ENCODE results near the gene CCNA1.

Gene CCNA1

GRCh38 chr13:36432106-36432544 lies at the start of gene CCNA1:
TSS of gene CCNA1 (plus strand) at chr13:36432495. CDS start at chr13:36433057, 562 bp downstream.
- no peak for DNase-seq (ENCODE audit: low read depth)

GRCh38 chr13:36385489-36385888 lies 46.8 kb upstream of the CCNA1 start:
- no peak for DNase-seq (ENCODE audit: low read depth)

DNA sequence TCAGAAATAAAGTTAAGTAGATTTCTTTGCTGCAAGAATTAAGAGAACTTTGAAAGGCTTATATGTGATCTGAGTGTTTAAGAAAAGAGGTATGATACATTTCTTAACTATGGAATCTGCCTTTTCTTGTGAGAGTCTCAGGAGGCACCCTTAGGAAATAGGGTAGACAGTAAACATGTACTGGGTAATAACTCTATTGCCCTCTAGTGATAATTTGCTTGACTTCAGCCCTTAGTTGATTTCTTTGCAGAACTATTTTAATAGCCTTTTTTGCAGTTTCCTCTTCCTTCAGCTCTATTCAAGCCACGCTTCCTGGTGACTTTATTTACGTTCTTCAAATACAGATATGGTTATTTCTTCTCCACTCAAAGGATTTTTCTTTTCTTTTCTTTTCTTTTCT lies 37.0 kb upstream of the CCNA1 start:
- no peak for DNase-seq (ENCODE audit: low read depth)

DNA sequence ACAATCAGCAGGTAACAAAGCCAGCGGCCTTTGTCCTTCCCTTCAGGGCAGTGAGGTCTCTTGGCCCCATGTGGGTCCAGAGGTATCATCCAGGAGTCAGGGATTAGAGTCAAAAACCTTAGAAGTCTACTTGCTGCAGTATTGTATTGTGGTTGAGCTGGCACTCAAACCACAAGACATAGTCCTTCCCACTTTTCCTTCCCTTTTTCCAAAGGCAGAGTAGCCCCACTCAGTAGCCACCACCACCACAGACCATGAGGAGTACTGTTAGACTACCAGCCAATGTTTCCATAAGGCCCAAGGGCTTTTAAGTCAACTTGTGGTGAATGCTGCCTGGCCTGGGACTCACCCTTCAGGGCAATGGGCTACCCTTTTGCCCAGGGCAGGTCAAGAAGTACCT lies 27.1 kb upstream of the CCNA1 start:
- no peak for DNase-seq (ENCODE audit: low read depth)

GRCh38 chr13:36412736-36413135 lies 19.6 kb upstream of the CCNA1 start:
- no peak for DNase-seq (ENCODE audit: low read depth)

DNA sequence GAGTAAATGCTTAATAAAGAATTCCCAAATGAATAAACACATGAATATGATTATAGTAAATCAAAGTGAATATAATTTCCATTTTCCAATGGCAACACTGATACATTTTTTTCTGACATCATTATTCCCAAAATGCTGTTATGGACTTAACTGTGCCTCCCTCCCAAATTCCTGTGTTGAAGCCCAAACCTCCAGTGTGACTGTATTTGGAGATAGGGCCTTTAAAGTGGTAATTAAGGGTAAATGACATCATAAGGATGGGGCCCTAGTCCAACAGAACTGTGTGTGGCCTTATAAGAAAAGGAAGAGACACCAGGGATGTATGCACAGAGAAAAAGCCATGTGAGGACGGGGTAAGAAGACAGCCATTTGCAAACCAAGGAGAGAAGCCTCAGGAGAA lies 19.1 kb upstream of the CCNA1 start:
- DNase-seq (ENCODE audit: low read depth), result no peak

DNA sequence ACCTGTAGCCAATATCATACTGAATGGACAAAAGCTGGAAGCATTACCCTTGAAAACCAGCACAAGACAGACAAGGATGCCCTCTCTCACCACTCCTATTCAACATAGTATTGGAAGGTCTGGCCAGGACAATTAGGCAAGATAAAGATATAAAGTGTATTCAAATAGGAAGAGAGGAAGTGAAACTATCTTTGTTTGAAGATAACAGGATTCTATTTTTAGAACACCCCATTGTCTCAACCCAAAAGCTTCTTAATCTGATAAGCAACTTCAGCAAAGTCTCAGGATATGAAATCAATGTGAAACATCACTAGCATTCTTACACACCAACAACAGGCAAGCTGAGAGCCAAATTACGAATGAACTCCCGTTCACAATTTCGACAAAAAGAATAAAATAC lies 17.8 kb upstream of the CCNA1 start:
- no peak for DNase-seq (ENCODE audit: low read depth)

- DNase-seq (ENCODE audit: low read depth), result no peak
Measured at GRCh38 chr13:36417331-36417730, 15.0 kb upstream of the CCNA1 start.

DNA sequence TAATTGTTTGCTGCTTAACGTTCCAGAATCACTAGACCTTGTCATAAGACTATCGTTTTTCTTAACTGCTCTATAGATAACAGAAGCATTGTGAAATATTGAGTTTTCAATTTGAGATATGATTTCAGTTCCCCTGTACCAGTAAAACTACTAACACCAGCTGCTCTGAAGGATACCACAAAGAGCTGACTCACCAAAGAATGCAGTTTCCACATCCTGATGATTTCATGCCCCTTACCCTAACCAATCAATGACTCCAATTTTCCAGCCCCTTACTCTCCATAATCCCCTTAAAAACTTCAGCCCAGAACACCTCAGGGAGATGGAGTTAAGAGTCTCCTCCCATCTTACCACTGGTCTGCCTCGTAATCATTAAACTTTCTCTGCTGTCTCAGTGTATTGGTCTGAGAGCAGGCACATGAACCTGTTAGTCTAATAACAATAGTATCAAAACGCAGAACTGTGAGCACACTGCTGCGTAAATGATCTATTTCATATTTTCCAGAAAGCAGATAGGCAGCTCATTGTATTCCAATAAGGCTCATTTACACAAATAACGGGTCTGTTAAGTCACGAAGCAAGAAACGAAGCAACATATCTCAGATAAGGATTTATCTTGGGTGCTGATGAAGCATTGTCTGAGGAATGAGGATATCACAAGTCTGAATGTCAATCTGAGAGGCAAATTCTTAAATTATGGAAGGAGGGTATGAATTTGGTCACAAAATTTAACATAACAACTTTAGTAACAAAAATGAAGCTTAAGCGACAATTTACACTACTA lies 14.1 kb upstream of the CCNA1 start:
- no peak for DNase-seq (ENCODE audit: low read depth)

DNA sequence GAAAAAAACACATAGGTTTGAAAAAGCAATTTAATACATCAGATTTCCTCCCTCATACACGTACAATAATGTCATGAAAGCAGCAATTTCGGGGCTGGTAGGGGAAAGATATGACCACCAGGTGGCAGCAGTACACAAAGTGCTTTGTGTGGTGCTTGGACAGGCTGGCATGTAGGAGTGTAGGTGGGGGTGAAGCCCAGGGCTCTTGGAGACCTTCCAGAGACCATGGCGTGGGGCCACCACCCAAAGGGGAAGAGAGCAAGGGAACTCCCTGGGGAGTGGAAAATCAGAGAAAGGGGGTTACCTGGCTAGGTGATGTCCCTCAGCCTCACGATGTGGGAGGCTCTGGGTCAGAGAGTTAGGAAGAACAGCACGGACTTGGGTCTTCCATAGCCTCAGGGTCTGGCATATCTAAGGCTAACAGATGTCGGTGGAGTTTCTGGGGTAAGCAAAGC lies 11.8 kb upstream of the CCNA1 start:
- peak; percentile 30 for DNase-seq (ENCODE audit: low read depth)

GRCh38 chr13:36421447-36421846 lies 10.8 kb upstream of the CCNA1 start:
- DNase-seq (ENCODE audit: low read depth), result no peak

DNA sequence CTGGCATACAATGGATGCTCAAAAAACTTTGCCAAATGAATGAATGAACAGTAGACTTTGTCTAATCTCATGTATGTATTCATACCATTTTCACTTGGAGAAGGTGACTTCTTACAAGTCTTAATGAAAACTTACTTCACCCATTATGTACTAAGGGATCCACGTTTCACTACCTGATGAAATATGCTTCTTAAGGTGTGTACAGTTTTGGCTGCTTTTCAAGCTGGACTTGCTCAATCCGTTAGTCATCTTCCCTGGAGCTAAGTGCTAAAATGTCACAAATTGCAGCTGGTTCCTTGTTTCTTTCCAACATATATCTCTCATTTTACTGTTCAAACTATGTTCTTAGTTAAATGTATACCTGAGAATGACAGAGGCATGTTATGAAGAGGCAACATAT lies 4.2 kb upstream of the CCNA1 start:
- no peak for DNase-seq (ENCODE audit: low read depth)

DNA sequence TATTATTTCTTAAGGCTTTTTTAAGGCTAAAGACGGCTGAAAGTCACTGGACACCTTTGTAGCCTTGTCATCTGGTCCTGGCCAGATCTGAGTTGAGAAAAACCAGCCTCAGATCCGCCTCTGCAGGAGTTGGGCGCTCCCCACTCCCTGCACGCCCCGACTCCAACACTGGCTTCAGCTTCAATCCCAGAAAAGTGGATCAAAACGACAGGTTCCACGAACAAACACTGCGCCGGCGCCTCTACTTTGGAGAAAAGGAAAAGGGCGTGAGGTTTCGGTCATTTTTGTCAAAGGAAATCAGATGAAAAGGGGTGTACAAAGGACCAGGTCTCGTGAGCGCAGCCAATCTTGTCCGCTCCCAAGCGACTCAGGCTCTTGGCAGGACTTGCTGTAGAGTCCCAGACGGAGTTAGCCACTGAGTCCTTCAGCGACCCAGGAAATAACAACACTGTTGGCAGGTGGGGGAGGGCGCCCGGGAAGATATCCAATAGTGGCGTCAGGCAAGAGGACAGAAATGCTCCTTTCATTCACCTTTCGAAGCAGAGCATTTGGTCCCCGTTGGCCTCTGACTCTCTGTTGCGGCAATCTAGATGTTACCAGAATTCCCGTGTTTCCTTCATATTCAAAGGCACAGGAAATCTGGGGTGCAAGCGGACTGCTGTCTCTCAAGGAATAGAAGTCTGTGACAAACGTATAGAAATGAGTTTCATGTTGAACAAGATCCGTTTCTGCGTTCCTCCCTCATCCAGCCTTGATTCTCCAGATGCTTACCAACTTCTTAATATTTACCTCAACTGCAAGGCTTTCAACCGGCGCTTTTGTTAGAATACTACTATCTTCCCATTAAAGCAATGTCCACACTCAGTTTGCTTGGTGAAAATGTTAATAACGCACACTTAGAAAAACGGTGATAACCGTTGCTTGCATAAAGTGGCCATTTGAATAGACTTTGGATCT lies 1.8 kb upstream of the CCNA1 start:
- DNase-seq (ENCODE audit: low read depth), result no peak

GRCh38 chr13:36431204-36432105 lies 840 bp upstream of the CCNA1 start:
- DNase-seq (ENCODE audit: low read depth), result no peak

- DNase-seq (ENCODE audit: low read depth), result no peak
Measured at GRCh38 chr13:36436811-36437210, 4.5 kb downstream of the CCNA1 start.

- DNase-seq (ENCODE audit: low read depth), result no peak
Measured at GRCh38 chr13:36438594-36439483, 6.5 kb downstream of the CCNA1 start.

GRCh38 chr13:36445278-36445677 lies 13.0 kb downstream of the CCNA1 start:
- no peak for DNase-seq (ENCODE audit: low read depth)

- no peak for DNase-seq (ENCODE audit: low read depth)
Measured at GRCh38 chr13:36445891-36446351, 13.6 kb downstream of the CCNA1 start.

GRCh38 chr13:36447501-36447900 lies 15.2 kb downstream of the CCNA1 start:
- DNase-seq (ENCODE audit: low read depth), result no peak

DNA sequence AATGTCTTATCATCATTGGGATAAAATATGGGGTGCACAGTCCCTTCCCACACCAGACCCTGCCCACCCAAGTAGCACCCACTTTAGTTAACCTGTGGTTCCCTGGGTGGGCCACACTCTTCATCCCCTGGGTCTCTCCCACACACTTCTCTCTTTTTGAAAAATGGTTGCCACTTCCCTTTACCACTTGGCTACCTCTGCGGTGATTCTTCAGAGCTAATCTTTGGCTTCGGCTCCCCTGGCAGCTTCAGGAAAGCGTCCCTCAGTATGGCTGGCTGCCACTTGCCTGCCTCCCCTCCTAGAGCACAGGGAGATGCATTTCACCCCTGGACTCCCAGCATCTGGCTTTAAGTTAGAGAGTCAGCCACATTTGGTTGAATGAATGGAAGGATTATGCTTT lies 18.2 kb downstream of the CCNA1 start:
- no peak for DNase-seq (ENCODE audit: low read depth)

- DNase-seq (ENCODE audit: low read depth), result no peak
Measured at GRCh38 chr13:36453516-36453915, 21.2 kb downstream of the CCNA1 start.

Data from GM04504 (cell line).